Peyer's patch (tissue), 4 donors: ENCODE results near the gene TMEM31.

ENCODE experiments used
- POLR2A ChIP-seq, 2 donors: fragments of 450-650 bp; IDR thresholded peaks; one replicate each; pipeline ENCODE4 v1.5.1; 2017; ENCODE audit warnings: antibody characterized with exemption in 2 of 2, mild to moderate bottlenecking in 2 of 2, moderate library complexity in 2 of 2
- TF ChIP-seq, protein P1 (sequence below), 6 experiments: fragments of 450-650 bp in 4 of 6; fragments of 200-600 bp in 2 of 6; sonication (generic) in 1 of 6; IDR thresholded peaks; one replicate each; pipeline ENCODE4 v1.5.1; 2017 to 2019; ENCODE audit warnings: antibody characterized with exemption in 6 of 6, mild to moderate bottlenecking in 3 of 6, moderate library complexity in 1 of 6

DNA sequence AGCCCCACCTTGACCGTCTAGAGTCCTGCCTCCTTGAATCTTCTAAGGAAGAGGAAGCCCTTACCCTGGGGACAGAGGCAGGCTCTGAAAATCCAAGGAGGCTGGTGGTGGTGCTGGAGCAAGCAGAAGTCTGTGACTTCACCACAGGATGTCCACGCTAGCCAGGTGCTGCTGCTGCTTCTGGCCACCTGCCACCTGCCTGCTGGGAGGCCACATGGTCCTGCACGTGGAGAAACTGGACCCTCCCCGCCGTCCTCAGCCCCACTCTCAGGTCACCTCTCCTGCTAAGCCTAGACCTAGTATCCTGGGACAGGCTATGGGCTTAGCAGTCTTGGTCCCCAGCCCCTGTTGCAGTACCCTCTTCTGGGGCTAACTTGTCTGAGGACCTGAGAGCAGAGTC is 15.8 kb downstream of the TMEM31 start:
- no peak for TF ChIP-seq POLR2A (IDR thresholded peaks at IDR 0.05)
- TF ChIP-seq, protein P1, sequence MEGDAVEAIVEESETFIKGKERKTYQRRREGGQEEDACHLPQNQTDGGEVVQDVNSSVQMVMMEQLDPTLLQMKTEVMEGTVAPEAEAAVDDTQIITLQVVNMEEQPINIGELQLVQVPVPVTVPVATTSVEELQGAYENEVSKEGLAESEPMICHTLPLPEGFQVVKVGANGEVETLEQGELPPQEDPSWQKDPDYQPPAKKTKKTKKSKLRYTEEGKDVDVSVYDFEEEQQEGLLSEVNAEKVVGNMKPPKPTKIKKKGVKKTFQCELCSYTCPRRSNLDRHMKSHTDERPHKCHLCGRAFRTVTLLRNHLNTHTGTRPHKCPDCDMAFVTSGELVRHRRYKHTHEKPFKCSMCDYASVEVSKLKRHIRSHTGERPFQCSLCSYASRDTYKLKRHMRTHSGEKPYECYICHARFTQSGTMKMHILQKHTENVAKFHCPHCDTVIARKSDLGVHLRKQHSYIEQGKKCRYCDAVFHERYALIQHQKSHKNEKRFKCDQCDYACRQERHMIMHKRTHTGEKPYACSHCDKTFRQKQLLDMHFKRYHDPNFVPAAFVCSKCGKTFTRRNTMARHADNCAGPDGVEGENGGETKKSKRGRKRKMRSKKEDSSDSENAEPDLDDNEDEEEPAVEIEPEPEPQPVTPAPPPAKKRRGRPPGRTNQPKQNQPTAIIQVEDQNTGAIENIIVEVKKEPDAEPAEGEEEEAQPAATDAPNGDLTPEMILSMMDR (IDR thresholded peaks at IDR 0.05), result no peak
